Measurements from ENCODE around the gene CIB4. TPM values are rescaled to one million over a fixed set of nuclear protein-coding genes. Genes with fewer than 3 reads are reported as not detected.

CIB4 gene
- total and polyA plus RNA-seq, 2 of the 4 experiments (the other 2 are of a cell fraction): not detected

DNA sequence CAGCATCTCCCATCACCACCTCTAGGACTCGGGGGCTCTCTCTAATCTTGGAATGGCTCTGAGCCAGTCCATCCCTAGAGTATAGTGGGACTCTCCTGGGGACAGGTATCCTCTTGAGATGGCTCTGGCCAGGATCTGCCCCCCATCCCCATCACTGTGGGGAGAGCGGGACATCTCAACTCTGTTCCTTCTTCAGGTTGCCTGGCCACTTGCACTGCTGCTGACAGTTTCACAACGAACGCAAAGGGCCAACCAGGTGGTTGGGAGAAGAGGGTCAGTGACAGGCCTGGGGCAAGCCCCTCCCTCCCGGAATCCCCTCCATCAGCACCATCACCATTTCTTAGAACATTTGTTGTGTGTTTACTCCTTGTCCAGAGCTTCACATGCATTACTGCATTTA is 62.6 kb downstream of the CIB4 start:
- TF ChIP-seq CEBPB (IDR thresholded peaks at IDR 0.05; ENCODE audit: low read depth, low read length) (no peak), MAFK (IDR thresholded peaks at IDR 0.05; ENCODE audit: low read depth, low read length) (no peak), RFX5 (IDR thresholded peaks at IDR 0.05; ENCODE audit: low read depth, low read length) (no peak), CHD1 (IDR thresholded peaks at IDR 0.05; ENCODE audit: low read depth, low read length) (no peak), BHLHE40 (IDR thresholded peaks at IDR 0.05; ENCODE audit: low read depth, low read length) (no peak), NFE2L2 (IDR thresholded peaks at IDR 0.05; ENCODE audit: low read depth, low read length) (no peak), FOS (IDR thresholded peaks at IDR 0.05; ENCODE audit: low read depth, low read length) (no peak), RAD21 (IDR thresholded peaks at IDR 0.05; ENCODE audit: low read length) (no peak), MXI1 (IDR thresholded peaks at IDR 0.05; ENCODE audit: borderline replicate concordance, low read depth, low read length) (no peak), POLR2A (IDR thresholded peaks at IDR 0.05; ENCODE audit: low read depth, low read length) (no peak), SMC3 (IDR thresholded peaks at IDR 0.05; ENCODE audit: low read depth, low read length) (no peak), MAZ (IDR thresholded peaks at IDR 0.05; ENCODE audit: borderline replicate concordance, low read depth, low read length) (no peak), RCOR1 (IDR thresholded peaks at IDR 0.05; ENCODE audit: insufficient replicate concordance, low read length) (no peak)
- TF ChIP-seq, protein P1, sequence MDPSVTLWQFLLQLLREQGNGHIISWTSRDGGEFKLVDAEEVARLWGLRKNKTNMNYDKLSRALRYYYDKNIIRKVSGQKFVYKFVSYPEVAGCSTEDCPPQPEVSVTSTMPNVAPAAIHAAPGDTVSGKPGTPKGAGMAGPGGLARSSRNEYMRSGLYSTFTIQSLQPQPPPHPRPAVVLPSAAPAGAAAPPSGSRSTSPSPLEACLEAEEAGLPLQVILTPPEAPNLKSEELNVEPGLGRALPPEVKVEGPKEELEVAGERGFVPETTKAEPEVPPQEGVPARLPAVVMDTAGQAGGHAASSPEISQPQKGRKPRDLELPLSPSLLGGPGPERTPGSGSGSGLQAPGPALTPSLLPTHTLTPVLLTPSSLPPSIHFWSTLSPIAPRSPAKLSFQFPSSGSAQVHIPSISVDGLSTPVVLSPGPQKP (IDR thresholded peaks at IDR 0.05; ENCODE audit: borderline replicate concordance, low read depth, low read length): no peak
- TF ChIP-seq, protein P2, sequence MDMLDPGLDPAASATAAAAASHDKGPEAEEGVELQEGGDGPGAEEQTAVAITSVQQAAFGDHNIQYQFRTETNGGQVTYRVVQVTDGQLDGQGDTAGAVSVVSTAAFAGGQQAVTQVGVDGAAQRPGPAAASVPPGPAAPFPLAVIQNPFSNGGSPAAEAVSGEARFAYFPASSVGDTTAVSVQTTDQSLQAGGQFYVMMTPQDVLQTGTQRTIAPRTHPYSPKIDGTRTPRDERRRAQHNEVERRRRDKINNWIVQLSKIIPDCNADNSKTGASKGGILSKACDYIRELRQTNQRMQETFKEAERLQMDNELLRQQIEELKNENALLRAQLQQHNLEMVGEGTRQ (IDR thresholded peaks at IDR 0.05; ENCODE audit: low read depth, low read length): no peak
- TF ChIP-seq, protein P3, sequence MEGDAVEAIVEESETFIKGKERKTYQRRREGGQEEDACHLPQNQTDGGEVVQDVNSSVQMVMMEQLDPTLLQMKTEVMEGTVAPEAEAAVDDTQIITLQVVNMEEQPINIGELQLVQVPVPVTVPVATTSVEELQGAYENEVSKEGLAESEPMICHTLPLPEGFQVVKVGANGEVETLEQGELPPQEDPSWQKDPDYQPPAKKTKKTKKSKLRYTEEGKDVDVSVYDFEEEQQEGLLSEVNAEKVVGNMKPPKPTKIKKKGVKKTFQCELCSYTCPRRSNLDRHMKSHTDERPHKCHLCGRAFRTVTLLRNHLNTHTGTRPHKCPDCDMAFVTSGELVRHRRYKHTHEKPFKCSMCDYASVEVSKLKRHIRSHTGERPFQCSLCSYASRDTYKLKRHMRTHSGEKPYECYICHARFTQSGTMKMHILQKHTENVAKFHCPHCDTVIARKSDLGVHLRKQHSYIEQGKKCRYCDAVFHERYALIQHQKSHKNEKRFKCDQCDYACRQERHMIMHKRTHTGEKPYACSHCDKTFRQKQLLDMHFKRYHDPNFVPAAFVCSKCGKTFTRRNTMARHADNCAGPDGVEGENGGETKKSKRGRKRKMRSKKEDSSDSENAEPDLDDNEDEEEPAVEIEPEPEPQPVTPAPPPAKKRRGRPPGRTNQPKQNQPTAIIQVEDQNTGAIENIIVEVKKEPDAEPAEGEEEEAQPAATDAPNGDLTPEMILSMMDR (conservative IDR thresholded peaks at IDR 0.05; ENCODE audit: low read depth, low read length): no peak
- no peak overlapping the region for H4K5ac ChIP-seq (ENCODE audit: low read depth, low read length)
- H3K27me3 ChIP-seq (ENCODE audit: control insufficient read depth, insufficient read depth, low read length): peaks cover 71% of the 10 kb centered on the region
- no peaks in the 10 kb centered on the region for H3K9me1 ChIP-seq (ENCODE audit: insufficient read depth, low read length)
- H3K9me3 ChIP-seq (ENCODE audit: control insufficient read depth, insufficient read depth, low read length): no peaks in the 10 kb centered on the region
- H3K4me2 ChIP-seq (ENCODE audit: low read depth, low read length): no peak overlapping the region
- no peak overlapping the region for H2AK5ac ChIP-seq (ENCODE audit: low read depth, low read length)
- no peak overlapping the region for H3K4me3 ChIP-seq (ENCODE audit: insufficient read depth, low read depth, low read length)
- ChIA-PET POLR2A (ENCODE audit: unreplicated experiment) (no interaction called here), CTCF (interaction anchor here (1.1 kb wide), 1 partner anchor 19 kb away, joined by 5 read pairs; no protein-coding TSS in a partner anchor)
- ATAC-seq (ENCODE audit: low read depth): no peak
- no CpG with 5 or more reads among the region's 5 CpGs for WGBS, 2 experiments (ENCODE audit: extremely low coverage in 2 of 2, insufficient read length in 1 of 2)
- dilution Hi-C loops (cut with HindIII; ENCODE audit: low sequenced_read_pairs, unreplicated experiment) (no loop called here), in situ Hi-C loops (cut with MboI; ENCODE audit: low sequenced_read_pairs) (no loop called here), intact Hi-C loops (cut with micrococcal nuclease) (loop anchor here (1.0 to 10.0 kb wide), 3 partner anchors 167 to 334 kb away; partner anchors contain the start of genes ADGRF3, HADHA, HADHB and SELENOI)
- H3K27ac ChIP-seq (ENCODE audit: insufficient read depth, low read length): no peak overlapping the region
- no peak overlapping the region for H2AK9ac ChIP-seq (replicated peaks; ENCODE audit: low read depth, low read length, poor library complexity)
- no TSS peak for BruUV-seq (replicated peaks)
- H3K4ac ChIP-seq (ENCODE audit: low read depth, low read length): no peak overlapping the region
- no peak overlapping the region for H4K91ac ChIP-seq (ENCODE audit: insufficient read depth, low read depth, low read length)
- H3K79me1 ChIP-seq (ENCODE audit: low read depth in 1 of 2, low read length in 2 of 2): no peaks in the 10 kb centered on the region
- DNase-seq: no peak
- no peak overlapping the region for H2BK15ac ChIP-seq (ENCODE audit: low read depth, low read length)
- no peaks in the 10 kb centered on the region for H3K36me3 ChIP-seq (ENCODE audit: control insufficient read depth, insufficient read depth, low read length)
- H4K20me1 ChIP-seq (ENCODE audit: insufficient read depth, low read length): no peaks in the 10 kb centered on the region
- no peak overlapping the region for H2BK20ac ChIP-seq (ENCODE audit: low read depth, low read length)
- H2BK5ac ChIP-seq (ENCODE audit: low read depth, low read length, poor library complexity, severe bottlenecking): no peak overlapping the region
- H3K4me1 ChIP-seq (ENCODE audit: control insufficient read depth, insufficient read depth, low read length): no peaks in the 10 kb centered on the region
- no peak overlapping the region for H3K18ac ChIP-seq (ENCODE audit: low read depth, low read length)
- H3K9ac ChIP-seq (ENCODE audit: low read depth, low read length): no peak overlapping the region
- H3K14ac ChIP-seq (replicated peaks; ENCODE audit: low read depth, low read length): no peak overlapping the region
- no peak overlapping the region for H2AFZ ChIP-seq (replicated peaks; ENCODE audit: low read length, poor library complexity)
- no peak overlapping the region for H2BK120ac ChIP-seq (ENCODE audit: low read depth, low read length)
- H4K8ac ChIP-seq (ENCODE audit: low read depth in 2 of 2, low read length in 2 of 2): no peak overlapping the region
- no peak overlapping the region for H3K56ac ChIP-seq (ENCODE audit: extremely low read depth, insufficient read depth, low read length)
- H3K23ac ChIP-seq (ENCODE audit: low read depth, low read length): no peak overlapping the region

All from IMR-90 (cell line).